ENCODE measurements around the gene ATP5PD.

ATP5PD gene

DNA sequence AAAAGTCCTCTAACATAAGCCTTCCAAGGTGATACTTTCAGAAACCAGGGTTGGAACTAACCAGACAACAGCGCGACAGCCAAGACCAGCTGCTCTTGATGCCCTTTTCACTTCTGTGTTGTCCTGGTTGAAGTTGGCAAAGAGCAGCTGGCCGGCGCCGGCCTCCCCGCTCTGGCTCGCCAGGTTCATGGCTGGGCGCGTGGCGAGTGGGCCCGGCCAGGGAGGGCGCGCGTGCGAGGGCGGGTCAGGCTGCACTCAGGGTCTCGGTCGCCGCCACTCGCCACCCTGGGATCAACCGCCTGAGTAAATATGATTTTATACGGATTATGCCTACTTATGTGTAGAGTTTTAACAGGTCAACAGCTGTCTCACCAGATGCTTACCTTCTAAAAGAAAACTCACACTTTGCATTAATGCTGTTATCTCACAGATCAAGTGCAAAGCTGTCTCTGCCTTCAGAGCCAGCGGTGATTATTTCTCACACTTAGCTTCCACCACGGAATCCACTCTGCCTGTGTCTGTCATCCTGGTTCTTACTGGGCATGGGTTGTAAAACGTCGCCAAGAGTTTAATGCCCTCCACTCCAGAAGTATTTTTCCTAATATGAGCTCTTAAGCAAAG, 13.8 kb upstream of the ATP5PD start:
- no peak for TF ChIP-seq ZFX (IDR thresholded peaks at IDR 0.05; ENCODE audit: borderline replicate concordance)
- TF ChIP-seq, protein P1, sequence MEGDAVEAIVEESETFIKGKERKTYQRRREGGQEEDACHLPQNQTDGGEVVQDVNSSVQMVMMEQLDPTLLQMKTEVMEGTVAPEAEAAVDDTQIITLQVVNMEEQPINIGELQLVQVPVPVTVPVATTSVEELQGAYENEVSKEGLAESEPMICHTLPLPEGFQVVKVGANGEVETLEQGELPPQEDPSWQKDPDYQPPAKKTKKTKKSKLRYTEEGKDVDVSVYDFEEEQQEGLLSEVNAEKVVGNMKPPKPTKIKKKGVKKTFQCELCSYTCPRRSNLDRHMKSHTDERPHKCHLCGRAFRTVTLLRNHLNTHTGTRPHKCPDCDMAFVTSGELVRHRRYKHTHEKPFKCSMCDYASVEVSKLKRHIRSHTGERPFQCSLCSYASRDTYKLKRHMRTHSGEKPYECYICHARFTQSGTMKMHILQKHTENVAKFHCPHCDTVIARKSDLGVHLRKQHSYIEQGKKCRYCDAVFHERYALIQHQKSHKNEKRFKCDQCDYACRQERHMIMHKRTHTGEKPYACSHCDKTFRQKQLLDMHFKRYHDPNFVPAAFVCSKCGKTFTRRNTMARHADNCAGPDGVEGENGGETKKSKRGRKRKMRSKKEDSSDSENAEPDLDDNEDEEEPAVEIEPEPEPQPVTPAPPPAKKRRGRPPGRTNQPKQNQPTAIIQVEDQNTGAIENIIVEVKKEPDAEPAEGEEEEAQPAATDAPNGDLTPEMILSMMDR (IDR thresholded peaks at IDR 0.05) = no peak

DNA sequence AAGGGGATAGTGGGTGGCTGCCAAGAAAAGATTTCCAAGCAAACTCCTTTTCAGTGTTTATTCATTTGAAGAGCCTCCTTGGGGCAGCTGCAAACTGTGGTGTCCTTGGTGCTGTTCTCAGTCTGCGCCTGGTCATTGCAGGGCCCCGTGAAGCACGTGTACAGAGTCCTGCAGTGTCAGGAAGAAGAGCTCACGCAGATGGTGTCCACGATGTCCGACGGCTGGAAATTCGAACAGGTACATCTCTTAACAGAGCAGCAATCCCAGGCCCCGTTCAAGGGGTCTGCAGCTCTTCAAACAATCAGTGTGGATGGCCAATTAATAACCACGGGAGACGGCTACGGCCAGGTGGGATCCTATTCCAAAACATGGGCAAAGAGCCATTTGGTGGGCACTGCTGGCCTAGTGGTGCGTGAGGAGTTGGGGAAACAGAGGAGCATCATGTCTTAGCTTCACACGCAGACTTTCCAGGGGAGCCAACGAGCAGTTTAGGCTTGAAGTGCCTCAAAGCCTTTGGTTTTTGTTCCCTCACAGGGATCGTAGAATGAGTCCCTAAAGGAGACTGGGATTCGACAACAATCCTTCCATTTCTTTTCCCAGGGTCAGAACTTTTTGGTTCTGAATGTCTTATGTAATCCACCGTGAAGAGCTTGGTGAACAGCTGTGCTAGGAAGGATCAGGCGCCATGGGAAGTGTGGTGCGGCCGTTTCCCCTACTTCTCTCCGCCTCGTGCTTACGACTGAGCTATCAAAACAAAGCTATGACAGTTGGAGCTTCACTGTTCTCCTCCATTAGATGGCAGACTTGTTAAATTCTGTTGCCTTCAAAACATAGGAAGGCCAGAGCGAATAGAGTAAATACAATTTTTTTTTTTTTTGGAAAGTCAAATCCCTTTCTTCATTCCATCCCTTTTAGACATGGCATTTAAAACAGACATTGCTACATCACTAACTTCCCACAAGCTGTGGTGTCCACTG, 12.9 kb upstream of the ATP5PD start:
- no peak overlapping the region for H3K27ac ChIP-seq

More for the DNA sequence above, 13.8 kb upstream of the ATP5PD start:
- H3K27ac ChIP-seq = no peak overlapping the region

DNA sequence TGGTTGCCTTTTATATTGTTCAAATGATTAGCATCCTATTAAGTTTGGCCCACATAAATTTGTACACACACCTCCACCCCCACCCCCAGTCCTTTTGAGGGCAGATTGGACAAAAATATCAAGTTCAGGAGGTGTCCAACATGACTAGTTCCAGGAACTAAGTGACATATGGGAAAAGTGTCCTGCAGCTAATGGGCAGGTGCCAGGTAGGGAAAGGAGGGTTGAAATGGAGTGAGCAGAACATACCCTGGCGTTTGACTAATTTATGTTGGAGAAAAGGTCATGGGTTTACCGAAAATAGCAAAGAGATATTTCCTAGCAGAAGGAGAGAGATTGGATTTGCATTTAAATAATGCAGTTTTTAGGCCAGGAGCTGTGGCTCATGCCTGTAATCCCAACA, 5.2 kb upstream of the ATP5PD start:
- TF ChIP-seq, protein P1 (IDR thresholded peaks at IDR 0.05) = no peak
- no peak for TF ChIP-seq ZFX (IDR thresholded peaks at IDR 0.05; ENCODE audit: borderline replicate concordance)
- H3K27ac ChIP-seq = no peak overlapping the region

More for the DNA sequence above, 12.9 kb upstream of the ATP5PD start:
- TF ChIP-seq ZFX (IDR thresholded peaks at IDR 0.05; ENCODE audit: borderline replicate concordance) = no peak
- TF ChIP-seq, protein P1 (IDR thresholded peaks at IDR 0.05) = no peak

DNA sequence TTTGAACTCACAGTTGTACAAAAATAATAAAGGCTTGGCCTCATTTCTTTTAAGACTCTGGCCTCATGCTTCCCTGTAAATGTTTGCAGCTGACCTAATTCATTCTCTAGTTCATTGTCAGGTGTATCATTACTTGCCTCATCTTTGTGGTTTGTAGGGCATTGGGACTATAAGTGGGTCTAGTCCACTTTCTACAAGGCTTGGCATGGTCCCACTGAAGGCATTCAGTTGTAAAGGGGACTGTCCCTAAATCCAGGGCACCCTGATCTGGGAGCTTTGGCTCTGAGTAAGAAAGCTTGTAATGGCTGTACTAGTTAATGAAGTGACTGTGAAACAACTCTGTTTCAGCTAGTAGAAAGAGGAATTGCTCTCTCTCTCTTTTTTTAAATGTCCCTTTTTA, 2.9 kb upstream of the ATP5PD start:
- H3K27ac ChIP-seq = no peak overlapping the region
- no peak for TF ChIP-seq ZFX (IDR thresholded peaks at IDR 0.05; ENCODE audit: borderline replicate concordance)
- TF ChIP-seq, protein P1 (IDR thresholded peaks at IDR 0.05) = no peak

DNA sequence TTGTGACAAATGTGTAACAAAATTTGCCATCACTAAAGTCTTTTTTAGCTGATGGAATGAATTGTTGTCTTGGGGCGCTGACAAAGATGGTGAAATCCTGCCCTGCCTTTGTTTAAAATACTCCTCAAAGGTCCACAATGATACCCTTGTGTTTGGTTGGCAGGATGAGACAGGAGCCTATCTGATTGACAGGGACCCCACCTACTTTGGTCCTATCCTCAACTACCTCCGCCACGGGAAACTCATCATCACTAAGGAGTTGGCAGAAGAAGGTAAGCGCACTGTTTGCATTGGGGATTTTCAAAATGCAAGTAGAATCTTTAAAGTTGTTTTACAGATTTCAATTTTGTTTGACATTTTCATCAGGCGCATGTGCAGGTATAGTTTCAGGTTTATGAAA, 2.3 kb upstream of the ATP5PD start:
- no peak overlapping the region for H3K27ac ChIP-seq
- no peak for TF ChIP-seq ZFX (IDR thresholded peaks at IDR 0.05; ENCODE audit: borderline replicate concordance)
- TF ChIP-seq, protein P1 (IDR thresholded peaks at IDR 0.05) = no peak

DNA sequence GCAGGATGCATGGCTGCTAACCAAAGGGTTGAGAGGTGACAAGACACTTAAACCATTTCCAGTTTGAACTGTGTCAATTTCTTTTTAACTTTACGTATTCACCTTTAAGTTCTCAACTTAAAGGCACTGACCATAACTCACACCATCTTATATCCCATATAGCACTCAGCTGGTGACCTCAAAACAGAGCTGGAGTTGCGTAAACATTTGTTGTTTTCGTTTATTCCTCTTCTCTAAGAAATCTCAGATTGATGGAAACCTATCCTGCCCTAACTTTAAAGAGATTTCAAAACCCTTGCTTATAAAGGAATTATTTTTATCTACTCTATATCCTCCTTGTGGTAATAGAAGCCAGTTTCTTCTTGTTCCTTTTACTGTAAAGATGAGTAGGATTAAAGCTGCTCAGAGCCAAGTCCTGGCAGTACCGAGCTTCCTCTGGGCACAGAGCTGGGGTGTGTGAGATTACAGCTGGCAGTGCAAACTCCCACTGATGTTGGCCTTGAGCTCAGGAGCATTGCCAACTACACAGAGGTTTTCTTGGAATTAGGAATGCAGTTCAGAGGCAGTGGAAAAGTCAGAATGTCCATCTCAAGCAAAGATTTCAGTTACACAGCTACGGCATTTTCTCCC, 1.6 kb upstream of the ATP5PD start:
- TF ChIP-seq, protein P1 (IDR thresholded peaks at IDR 0.05) = no peak
- TF ChIP-seq ZFX (IDR thresholded peaks at IDR 0.05; ENCODE audit: borderline replicate concordance) = no peak
- H3K27ac ChIP-seq = peak overlapping the region; percentile 85
